GM06990 (cell line): Measurements from ENCODE around the gene CHST5.

Experiments
- DNase-seq: peaks from one replicate; pipeline ENCODE4 v3.0.0-alpha.2; 2011; ENCODE audit not compliant: insufficient read length; ENCODE audit errors: extremely low read depth
- H3K27me3 ChIP-seq: replicated peaks from 2 replicates; pipeline ENCODE4 v1.6.0; 2011; ENCODE audit warnings: low read length; ENCODE audit not compliant: control insufficient read depth, insufficient read depth
- H3K36me3 ChIP-seq: 2 replicates; pipeline ENCODE4 v1.5.1; 2011; ENCODE audit warnings: low read length; ENCODE audit not compliant: control insufficient read depth, insufficient read depth
- H3K4me3 ChIP-seq: replicated peaks from 2 replicates; pipeline ENCODE4 v1.5.1; 2011; ENCODE audit warnings: low read depth, mild to moderate bottlenecking, control low read depth, low read length
- TF ChIP-seq, protein P1 (sequence below): IDR thresholded peaks from 2 replicates; pipeline ENCODE4 v1.5.1; 2011; ENCODE audit warnings: low read length, control low read depth, mild to moderate bottlenecking, inconsistent platforms; ENCODE audit not compliant: insufficient read depth, poor library complexity, severe bottlenecking

The CHST5 gene

GRCh38 chr16:75497558-75497957 lies 38.4 kb downstream of the CHST5 start:
- DNase-seq, result no peak
- Histone ChIP-seq H3K4me3 (no peak overlapping the region), H3K36me3 (no peaks in the 10 kb centered on the region), H3K27me3 (no peaks in the 10 kb centered on the region)
- TF ChIP-seq, protein P1, sequence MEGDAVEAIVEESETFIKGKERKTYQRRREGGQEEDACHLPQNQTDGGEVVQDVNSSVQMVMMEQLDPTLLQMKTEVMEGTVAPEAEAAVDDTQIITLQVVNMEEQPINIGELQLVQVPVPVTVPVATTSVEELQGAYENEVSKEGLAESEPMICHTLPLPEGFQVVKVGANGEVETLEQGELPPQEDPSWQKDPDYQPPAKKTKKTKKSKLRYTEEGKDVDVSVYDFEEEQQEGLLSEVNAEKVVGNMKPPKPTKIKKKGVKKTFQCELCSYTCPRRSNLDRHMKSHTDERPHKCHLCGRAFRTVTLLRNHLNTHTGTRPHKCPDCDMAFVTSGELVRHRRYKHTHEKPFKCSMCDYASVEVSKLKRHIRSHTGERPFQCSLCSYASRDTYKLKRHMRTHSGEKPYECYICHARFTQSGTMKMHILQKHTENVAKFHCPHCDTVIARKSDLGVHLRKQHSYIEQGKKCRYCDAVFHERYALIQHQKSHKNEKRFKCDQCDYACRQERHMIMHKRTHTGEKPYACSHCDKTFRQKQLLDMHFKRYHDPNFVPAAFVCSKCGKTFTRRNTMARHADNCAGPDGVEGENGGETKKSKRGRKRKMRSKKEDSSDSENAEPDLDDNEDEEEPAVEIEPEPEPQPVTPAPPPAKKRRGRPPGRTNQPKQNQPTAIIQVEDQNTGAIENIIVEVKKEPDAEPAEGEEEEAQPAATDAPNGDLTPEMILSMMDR, result no peak

GRCh38 chr16:75495076-75495674 lies 40.7 kb downstream of the CHST5 start, which contains the start of gene CHST6:
Gene CHST6 (minus strand): TSS chr16:75495441. CDS start chr16:75479828, 15,613 bp downstream.
- Histone ChIP-seq H3K4me3 (peak within 1 kb of the TSS; percentile 54), H3K27me3 (no peaks in the 10 kb centered on the region), H3K36me3 (no peaks in the 10 kb centered on the region)
- DNase-seq, result peak; percentile 59
- TF ChIP-seq, protein P1, result no peak

GRCh38 chr16:75494661-75495075 lies 41.2 kb downstream of the CHST5 start:
- TF ChIP-seq, protein P1, result no peak
- no peak for DNase-seq
- H3K4me3 ChIP-seq, result peak overlapping the region; percentile 54
- H3K27me3 ChIP-seq, result no peaks in the 10 kb centered on the region
- H3K36me3 ChIP-seq, result no peaks in the 10 kb centered on the region

DNA sequence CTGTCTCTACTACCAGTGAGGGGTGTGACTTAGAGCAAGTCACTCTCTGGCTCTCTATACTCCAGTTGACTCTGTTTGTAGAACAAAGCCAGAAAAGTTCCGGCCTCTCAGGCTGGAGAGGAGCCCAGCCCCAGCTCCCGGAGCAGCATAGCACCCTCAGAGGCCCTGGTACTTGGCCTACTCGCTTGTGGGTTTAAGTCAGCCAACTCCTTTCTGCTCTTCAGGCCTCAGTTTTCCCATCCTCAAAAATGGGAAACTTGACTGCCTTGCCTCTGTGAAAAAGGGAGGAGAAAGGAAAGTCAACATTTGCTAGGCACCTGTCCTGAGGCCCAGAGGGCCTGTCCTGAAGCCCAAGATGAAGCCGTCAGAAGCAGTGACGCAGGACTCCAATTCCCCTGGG lies 41.7 kb downstream of the CHST5 start:
- no peak overlapping the region for H3K4me3 ChIP-seq
- no peak for DNase-seq
- no peaks in the 10 kb centered on the region for H3K27me3 ChIP-seq
- no peaks in the 10 kb centered on the region for H3K36me3 ChIP-seq
- TF ChIP-seq, protein P1, result no peak

DNA sequence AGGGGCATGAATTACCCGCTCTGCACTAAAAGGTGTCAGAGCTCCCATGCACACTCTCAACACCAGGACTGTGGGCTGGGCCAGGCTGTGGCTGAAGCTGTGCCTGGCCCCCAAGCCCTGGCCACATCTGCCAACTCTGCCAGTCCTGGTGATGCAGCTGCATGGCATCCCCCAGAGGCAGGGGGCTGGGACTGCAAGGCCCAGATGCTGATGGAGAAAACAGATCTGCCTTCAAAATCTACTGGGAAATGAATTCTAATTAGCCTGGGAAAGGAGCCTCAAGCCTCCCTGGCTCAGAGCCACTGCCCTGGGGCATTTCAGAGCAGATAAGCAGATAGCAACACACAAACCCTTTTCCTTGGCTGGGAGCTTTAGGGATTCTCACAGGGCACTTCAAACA lies 44.0 kb downstream of the CHST5 start:
- DNase-seq, result no peak
- no peaks in the 10 kb centered on the region for H3K36me3 ChIP-seq
- H3K27me3 ChIP-seq, result no peaks in the 10 kb centered on the region
- no peak overlapping the region for H3K4me3 ChIP-seq
- TF ChIP-seq, protein P1, result peak; percentile 46

DNA sequence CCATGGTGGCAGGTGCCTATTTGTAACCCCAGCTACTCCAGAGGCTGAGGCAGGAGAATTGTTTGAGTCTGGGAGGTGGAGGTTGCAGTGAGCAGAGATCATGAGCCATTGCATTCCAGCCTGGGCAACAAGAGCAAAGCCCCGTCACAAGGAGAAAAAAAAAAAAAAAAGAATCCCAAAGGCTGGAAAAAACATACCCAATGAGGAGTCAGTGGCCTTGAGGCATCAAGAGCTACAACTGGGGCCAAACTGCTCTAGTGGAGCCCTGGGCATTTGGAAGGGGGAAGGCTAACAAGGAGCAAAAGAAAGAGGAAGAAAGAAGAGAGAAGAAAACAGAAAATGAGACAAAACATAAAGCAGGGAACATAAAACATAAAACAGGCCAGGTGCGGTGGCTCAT lies 47.6 kb downstream of the CHST5 start:
- no peak for DNase-seq
- H3K27me3 ChIP-seq, result no peaks in the 10 kb centered on the region
- no peaks in the 10 kb centered on the region for H3K36me3 ChIP-seq
- TF ChIP-seq, protein P1, result no peak
- H3K4me3 ChIP-seq, result no peak overlapping the region
